H9 (cell line): Measurements from ENCODE around the gene FXYD7. TPM values are rescaled to one million over a fixed set of nuclear protein-coding genes. Genes with fewer than 3 reads are reported as not detected.

Experiments
- DNase-seq: peaks from one replicate; pipeline ENCODE4 v3.0.0-alpha.2; 2017
- H2AFZ ChIP-seq: one replicate; pipeline ENCODE4 v1.6.1; 2013; ENCODE audit warnings: mild to moderate bottlenecking, low read length, control low read depth, moderate library complexity
- H2AK5ac ChIP-seq: 2 replicates; pipeline ENCODE4 v1.6.1; 2013; ENCODE audit warnings: low read length, control low read depth, mixed read lengths; ENCODE audit not compliant: insufficient read length
- H2BK120ac ChIP-seq: one replicate; pipeline ENCODE4 v1.6.1; 2013; ENCODE audit warnings: low read depth, mild to moderate bottlenecking, low read length, control low read depth, inconsistent platforms; ENCODE audit not compliant: poor library complexity, severe bottlenecking
- H2BK12ac ChIP-seq: 2 replicates; pipeline ENCODE4 v1.6.1; 2013; ENCODE audit warnings: low read length, control low read depth, mixed read lengths, low read depth; ENCODE audit not compliant: insufficient read length
- H2BK15ac ChIP-seq: 2 replicates; pipeline ENCODE4 v1.6.1; 2013; ENCODE audit warnings: low read depth, low read length, control low read depth
- H2BK20ac ChIP-seq: one replicate; pipeline ENCODE4 v1.6.1; 2013; ENCODE audit warnings: low read depth, mild to moderate bottlenecking, low read length, control low read depth, inconsistent platforms; ENCODE audit not compliant: poor library complexity, severe bottlenecking
- H2BK5ac ChIP-seq: 2 replicates; pipeline ENCODE4 v1.6.1; 2013; ENCODE audit warnings: low read length, control low read depth, mixed read lengths; ENCODE audit not compliant: insufficient read length
- H3K14ac ChIP-seq: 2 replicates; pipeline ENCODE4 v1.6.1; 2013; ENCODE audit warnings: low read length, control low read depth; ENCODE audit not compliant: insufficient read depth
- H3K18ac ChIP-seq: 2 replicates; pipeline ENCODE4 v1.6.1; 2013; ENCODE audit warnings: low read depth, mild to moderate bottlenecking, mixed read lengths, low read length, control low read depth; ENCODE audit not compliant: insufficient read length
- H3K23ac ChIP-seq: 2 replicates; pipeline ENCODE4 v1.6.1; 2013; ENCODE audit warnings: low read length, control low read depth, mixed read lengths, low read depth; ENCODE audit not compliant: insufficient read length
- H3K23me2 ChIP-seq: 2 replicates; pipeline ENCODE4 v1.6.1; 2013; ENCODE audit warnings: low read depth, mild to moderate bottlenecking, mixed read lengths, low read length, control low read depth; ENCODE audit not compliant: insufficient read length, poor library complexity, severe bottlenecking
- H3K27ac ChIP-seq: 2 replicates; pipeline ENCODE4 v1.5.1; 2013; ENCODE audit warnings: low read length, control low read depth, mixed read lengths, low read depth; ENCODE audit not compliant: insufficient read length
- H3K27me3 ChIP-seq: 2 replicates; pipeline ENCODE4 v1.6.1; 2013; ENCODE audit warnings: low read length, control low read depth, inconsistent platforms; ENCODE audit not compliant: insufficient read depth
- H3K4ac ChIP-seq: 2 replicates; pipeline ENCODE4 v1.6.1; 2013; ENCODE audit warnings: low read depth, mild to moderate bottlenecking, control low read depth, inconsistent platforms, low read length, moderate library complexity
- H3K4me1 ChIP-seq: 2 replicates; pipeline ENCODE4 v1.6.1; 2013; ENCODE audit warnings: low read length, control low read depth, inconsistent platforms; ENCODE audit not compliant: insufficient read depth
- H3K4me2 ChIP-seq: 2 replicates; pipeline ENCODE4 v1.6.1; 2013; ENCODE audit warnings: low read length, control low read depth, mixed read lengths; ENCODE audit not compliant: insufficient read length, insufficient read depth
- H3K56ac ChIP-seq: 2 replicates; pipeline ENCODE4 v1.6.1; 2013; ENCODE audit warnings: low read depth, mild to moderate bottlenecking, mixed read lengths, low read length, control low read depth; ENCODE audit not compliant: insufficient read length
- H3K79me1 ChIP-seq: 2 replicates; pipeline ENCODE4 v1.6.1; 2013; ENCODE audit warnings: low read depth, mild to moderate bottlenecking, moderate library complexity, low read length, control low read depth, inconsistent platforms; ENCODE audit not compliant: insufficient read depth, poor library complexity, severe bottlenecking
- H3K79me2 ChIP-seq: 2 replicates; pipeline ENCODE4 v1.6.1; 2013; ENCODE audit warnings: low read length, control low read depth, inconsistent platforms; ENCODE audit not compliant: insufficient read depth
- H3K9ac ChIP-seq: 2 replicates; pipeline ENCODE4 v1.6.1; 2013; ENCODE audit warnings: low read length, control low read depth, mixed read lengths; ENCODE audit not compliant: insufficient read length; ENCODE audit errors: extremely low read depth
- H3K9me3 ChIP-seq: one replicate; pipeline ENCODE4 v1.6.1; 2013; ENCODE audit warnings: low read depth, low read length, inconsistent platforms; ENCODE audit not compliant: control insufficient read depth
- H3T11ph ChIP-seq: one replicate; pipeline ENCODE4 v1.6.1; 2013; ENCODE audit warnings: mild to moderate bottlenecking, low read length, control low read depth, inconsistent platforms
- H4K20me1 ChIP-seq: one replicate; pipeline ENCODE4 v1.6.1; 2013; ENCODE audit not compliant: control insufficient read depth, insufficient read length, insufficient read depth
- H4K5ac ChIP-seq: 2 replicates; pipeline ENCODE4 v1.6.1; 2013; ENCODE audit warnings: low read depth, mild to moderate bottlenecking, mixed read lengths, low read length, control low read depth; ENCODE audit not compliant: insufficient read length
- H4K8ac ChIP-seq: replicated peaks from 2 replicates; pipeline ENCODE4 v1.6.1; 2013; ENCODE audit warnings: low read length, control low read depth, mixed read lengths, low read depth; ENCODE audit not compliant: insufficient read length
- H4K91ac ChIP-seq: 2 replicates; pipeline ENCODE4 v1.6.1; 2013; ENCODE audit warnings: low read depth, mild to moderate bottlenecking, moderate library complexity, mixed read lengths, low read length, control low read depth; ENCODE audit not compliant: insufficient read length
- H3K27ac Mint-ChIP-seq, 3 experiments: 2 replicates in 2 of 3; 3 replicates in 1 of 3; pipeline ENCODE4 v1.8.0; 2020 to 2021; ENCODE audit warnings: mixed read lengths in 3 of 3, mild to moderate bottlenecking in 1 of 3, moderate library complexity in 1 of 3
- H3K27me3 Mint-ChIP-seq: 2 replicates; pipeline ENCODE4 v1.8.0; 2021; ENCODE audit warnings: low read depth, mild to moderate bottlenecking, moderate library complexity, mixed read lengths
- H3K36me3 Mint-ChIP-seq, 3 experiments: 2 replicates in 2 of 3; 3 replicates in 1 of 3; pipeline ENCODE4 v1.8.0; 2020 to 2021; ENCODE audit warnings: low read depth in 3 of 3, mixed read lengths in 3 of 3; ENCODE audit not compliant: insufficient read depth in 1 of 3
- H3K4me1 Mint-ChIP-seq, 2 experiments: 2 replicates each; pipeline ENCODE4 v1.8.0; 2020; ENCODE audit warnings: mixed read lengths in 2 of 2
- H3K4me3 Mint-ChIP-seq, 2 experiments: 2 replicates in 1 of 2; 3 replicates in 1 of 2; pipeline ENCODE4 v1.8.0; 2020 to 2021; ENCODE audit warnings: mild to moderate bottlenecking in 2 of 2, mixed read lengths in 2 of 2, moderate library complexity in 1 of 2
- H3K9me3 Mint-ChIP-seq, 2 experiments: 2 replicates in 1 of 2; 3 replicates in 1 of 2; pipeline ENCODE4 v1.8.0; 2020; ENCODE audit warnings: mild to moderate bottlenecking in 2 of 2, mixed read lengths in 2 of 2, moderate library complexity in 1 of 2
- WGBS: extraction: QIAGEN DNeasy Blood & Tissue Kit; methylation state at CpG from one replicate; pipeline ENCODE4 v1.1.7; 2013; ENCODE audit warnings: missing lambda C conversion rate, low lambda C conversion rate, mixed read lengths; ENCODE audit not compliant: insufficient read length; ENCODE audit errors: extremely low coverage; 5-methylcytosine and 5-hydroxymethylcytosine counted together
- total RNA-seq: library from RNA; stranded (reverse); gene quantifications from 2 replicates; pipeline ENCODE4 v1.2.1, GENCODE V29; 2021
- TF ChIP-seq, protein P1 (sequence below): fragments of 200-600 bp; sonication (generic); conservative IDR thresholded peaks from 3 replicates; pipeline ENCODE4 v1.8.0; 2021; ENCODE audit warnings: antibody characterized with exemption, mild to moderate bottlenecking

The FXYD7 gene
- total RNA-seq, 1 experiment from 2014 or later = 9.0 TPM

- DNase-seq = no peak
- H3K23me2 ChIP-seq = no peaks in the 10 kb centered on the region
- no peak overlapping the region for H2AFZ ChIP-seq
- H3K14ac ChIP-seq = no peak overlapping the region
- peaks cover 50 to 53% of the 10 kb centered on the region in 2 experiments for H3K4me1 Mint-ChIP-seq
- no peaks in the 10 kb centered on the region for H3K9me3 ChIP-seq
- no peak overlapping the region for H3K27ac ChIP-seq
- H3K18ac ChIP-seq = no peak overlapping the region
- no peak overlapping the region for H2BK12ac ChIP-seq
- H3K4me2 ChIP-seq = no peak overlapping the region
- H3K56ac ChIP-seq = no peak overlapping the region
- no peak overlapping the region for H2BK5ac ChIP-seq
- TF ChIP-seq, protein P1, sequence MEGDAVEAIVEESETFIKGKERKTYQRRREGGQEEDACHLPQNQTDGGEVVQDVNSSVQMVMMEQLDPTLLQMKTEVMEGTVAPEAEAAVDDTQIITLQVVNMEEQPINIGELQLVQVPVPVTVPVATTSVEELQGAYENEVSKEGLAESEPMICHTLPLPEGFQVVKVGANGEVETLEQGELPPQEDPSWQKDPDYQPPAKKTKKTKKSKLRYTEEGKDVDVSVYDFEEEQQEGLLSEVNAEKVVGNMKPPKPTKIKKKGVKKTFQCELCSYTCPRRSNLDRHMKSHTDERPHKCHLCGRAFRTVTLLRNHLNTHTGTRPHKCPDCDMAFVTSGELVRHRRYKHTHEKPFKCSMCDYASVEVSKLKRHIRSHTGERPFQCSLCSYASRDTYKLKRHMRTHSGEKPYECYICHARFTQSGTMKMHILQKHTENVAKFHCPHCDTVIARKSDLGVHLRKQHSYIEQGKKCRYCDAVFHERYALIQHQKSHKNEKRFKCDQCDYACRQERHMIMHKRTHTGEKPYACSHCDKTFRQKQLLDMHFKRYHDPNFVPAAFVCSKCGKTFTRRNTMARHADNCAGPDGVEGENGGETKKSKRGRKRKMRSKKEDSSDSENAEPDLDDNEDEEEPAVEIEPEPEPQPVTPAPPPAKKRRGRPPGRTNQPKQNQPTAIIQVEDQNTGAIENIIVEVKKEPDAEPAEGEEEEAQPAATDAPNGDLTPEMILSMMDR = no peak
- H3K9ac ChIP-seq = no peak overlapping the region
- no peak overlapping the region for H2AK5ac ChIP-seq
- H2BK15ac ChIP-seq = no peak overlapping the region
- peaks cover 18% of the 10 kb centered on the region for H3K4me1 ChIP-seq
- no peak overlapping the region for H4K5ac ChIP-seq
- no peak overlapping the region for H3K4me3 Mint-ChIP-seq
- H2BK120ac ChIP-seq = no peak overlapping the region
- no peaks in the 10 kb centered on the region; the same call in 1 of the 2 replicates for H3K27me3 Mint-ChIP-seq
- no peak overlapping the region for H4K8ac ChIP-seq
- H3K79me1 ChIP-seq = no peaks in the 10 kb centered on the region
- H3T11ph ChIP-seq = no peak overlapping the region
- H3K9me3 Mint-ChIP-seq = no peaks in the 10 kb centered on the region; a peak in 1 of 5 replicates
- H3K79me2 ChIP-seq = no peaks in the 10 kb centered on the region
- H4K91ac ChIP-seq = no peak overlapping the region
- H3K27me3 ChIP-seq = no peaks in the 10 kb centered on the region
- H3K27ac Mint-ChIP-seq = no peak overlapping the region
- H3K23ac ChIP-seq = no peak overlapping the region
- H4K20me1 ChIP-seq = no peaks in the 10 kb centered on the region
- H3K4ac ChIP-seq = no peak overlapping the region
- H2BK20ac ChIP-seq = no peak overlapping the region
- no peaks in the 10 kb centered on the region; a peak in 1 of 7 replicates for H3K36me3 Mint-ChIP-seq
- WGBS = no CpG with 5 or more reads among the region's 2 CpGs
These were observed 56.4 kb downstream of the FXYD7 start for GRCh38 chr19:35199481-35199880.
